ENCODE measurements around the gene TXNDC17.

DNA sequence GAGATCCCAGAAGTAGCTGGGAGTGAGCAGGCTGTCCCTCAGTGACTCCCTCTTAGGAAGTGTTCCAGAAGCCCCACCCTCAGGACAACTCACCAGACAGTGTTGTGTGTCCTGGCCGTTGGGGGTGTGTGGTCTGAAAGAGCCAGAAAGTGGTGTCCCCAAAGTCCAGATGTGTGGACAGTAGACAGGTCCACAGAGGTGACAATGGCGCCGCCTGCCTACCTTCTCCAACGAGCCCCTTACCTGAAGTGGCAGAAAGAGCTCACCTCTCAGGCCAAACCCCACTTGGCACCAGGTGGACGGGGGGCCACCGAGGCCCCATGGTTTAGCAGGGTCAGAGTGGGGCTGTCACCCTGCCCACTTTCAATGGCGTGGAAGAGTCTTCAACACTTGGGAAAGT lies 30.6 kb downstream of the TXNDC17 start:
- TF ChIP-seq, protein P1, sequence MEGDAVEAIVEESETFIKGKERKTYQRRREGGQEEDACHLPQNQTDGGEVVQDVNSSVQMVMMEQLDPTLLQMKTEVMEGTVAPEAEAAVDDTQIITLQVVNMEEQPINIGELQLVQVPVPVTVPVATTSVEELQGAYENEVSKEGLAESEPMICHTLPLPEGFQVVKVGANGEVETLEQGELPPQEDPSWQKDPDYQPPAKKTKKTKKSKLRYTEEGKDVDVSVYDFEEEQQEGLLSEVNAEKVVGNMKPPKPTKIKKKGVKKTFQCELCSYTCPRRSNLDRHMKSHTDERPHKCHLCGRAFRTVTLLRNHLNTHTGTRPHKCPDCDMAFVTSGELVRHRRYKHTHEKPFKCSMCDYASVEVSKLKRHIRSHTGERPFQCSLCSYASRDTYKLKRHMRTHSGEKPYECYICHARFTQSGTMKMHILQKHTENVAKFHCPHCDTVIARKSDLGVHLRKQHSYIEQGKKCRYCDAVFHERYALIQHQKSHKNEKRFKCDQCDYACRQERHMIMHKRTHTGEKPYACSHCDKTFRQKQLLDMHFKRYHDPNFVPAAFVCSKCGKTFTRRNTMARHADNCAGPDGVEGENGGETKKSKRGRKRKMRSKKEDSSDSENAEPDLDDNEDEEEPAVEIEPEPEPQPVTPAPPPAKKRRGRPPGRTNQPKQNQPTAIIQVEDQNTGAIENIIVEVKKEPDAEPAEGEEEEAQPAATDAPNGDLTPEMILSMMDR (IDR thresholded peaks at IDR 0.05) = no peak
- TF ChIP-seq POLR2A (IDR thresholded peaks at IDR 0.05) = no peak

Measured in uterus (tissue), 2 donors.